Measurements from ENCODE around the gene TSPAN19.

Gene TSPAN19

GRCh38 chr12:84982888-84983287 lies 53.2 kb downstream of the TSPAN19 start:
- no peak for DNase-seq (ENCODE audit: low read depth, low spot score)
- no peak for TF ChIP-seq CTCF (IDR thresholded peaks at IDR 0.05; ENCODE audit: insufficient read depth, low read length, missing control alignments)
- ChIA-PET CTCF (no interaction called here), POLR2A (no interaction called here)
- H3K4me3 ChIP-seq (ENCODE audit: low read depth, low read length), result no peak overlapping the region

- no peak overlapping the region for H3K4me3 ChIP-seq (ENCODE audit: low read depth, low read length)
- no peak for DNase-seq (ENCODE audit: low read depth, low spot score)
- no peak for TF ChIP-seq CTCF (IDR thresholded peaks at IDR 0.05; ENCODE audit: insufficient read depth, low read length, missing control alignments)
- ChIA-PET CTCF (no interaction called here), POLR2A (no interaction called here)
These were observed 57.2 kb downstream of the TSPAN19 start for GRCh38 chr12:84978921-84979320.

GRCh38 chr12:84976133-84976532 lies 59.9 kb downstream of the TSPAN19 start:
- DNase-seq (ENCODE audit: low read depth, low spot score), result no peak
- CTCF ChIA-PET, result interaction anchor here (1.4 kb wide), 1 partner anchor 53 kb away, joined by 3 read pairs; no protein-coding TSS in a partner anchor
- POLR2A ChIA-PET, result no interaction called here
- no peak overlapping the region for H3K4me3 ChIP-seq (ENCODE audit: low read depth, low read length)
- TF ChIP-seq CTCF (IDR thresholded peaks at IDR 0.05; ENCODE audit: insufficient read depth, low read length, missing control alignments), result no peak

- ChIA-PET POLR2A (no interaction called here), CTCF (interaction anchor here (1.6 kb wide), 1 partner anchor 55 kb away, joined by 3 read pairs; no protein-coding TSS in a partner anchor)
- DNase-seq (ENCODE audit: low read depth, low spot score), result no peak
- H3K4me3 ChIP-seq (ENCODE audit: low read depth, low read length), result no peak overlapping the region
- TF ChIP-seq CTCF (IDR thresholded peaks at IDR 0.05; ENCODE audit: insufficient read depth, low read length, missing control alignments), result no peak
These were observed 61.8 kb downstream of the TSPAN19 start for GRCh38 chr12:84974155-84974815.

- POLR2A ChIA-PET, result no interaction called here
- H3K4me3 ChIP-seq (ENCODE audit: low read depth, low read length), result no peak overlapping the region
- no peak for DNase-seq (ENCODE audit: low read depth, low spot score)
- CTCF ChIA-PET, result no interaction called here
- no peak for TF ChIP-seq CTCF (IDR thresholded peaks at IDR 0.05; ENCODE audit: insufficient read depth, low read length, missing control alignments)
These were observed 63.1 kb downstream of the TSPAN19 start for GRCh38 chr12:84973026-84973425.

GRCh38 chr12:84969226-84969625 lies 66.9 kb downstream of the TSPAN19 start:
- ChIA-PET CTCF (no interaction called here), POLR2A (no interaction called here)
- H3K4me3 ChIP-seq (ENCODE audit: low read depth, low read length), result no peak overlapping the region
- DNase-seq (ENCODE audit: low read depth, low spot score), result no peak
- no peak for TF ChIP-seq CTCF (IDR thresholded peaks at IDR 0.05; ENCODE audit: insufficient read depth, low read length, missing control alignments)

Measured in AG04449 (cell line).